NCI-H526 treated with DMSO at 0.1 percent for 48 hours (cell line): ENCODE measurements around the gene AP1M1.

Source experiments
- DNase-seq: peaks from one replicate; lab custom pipeline; 2025; lab: John Stamatoyannopoulos, UW

Gene AP1M1

DNA sequence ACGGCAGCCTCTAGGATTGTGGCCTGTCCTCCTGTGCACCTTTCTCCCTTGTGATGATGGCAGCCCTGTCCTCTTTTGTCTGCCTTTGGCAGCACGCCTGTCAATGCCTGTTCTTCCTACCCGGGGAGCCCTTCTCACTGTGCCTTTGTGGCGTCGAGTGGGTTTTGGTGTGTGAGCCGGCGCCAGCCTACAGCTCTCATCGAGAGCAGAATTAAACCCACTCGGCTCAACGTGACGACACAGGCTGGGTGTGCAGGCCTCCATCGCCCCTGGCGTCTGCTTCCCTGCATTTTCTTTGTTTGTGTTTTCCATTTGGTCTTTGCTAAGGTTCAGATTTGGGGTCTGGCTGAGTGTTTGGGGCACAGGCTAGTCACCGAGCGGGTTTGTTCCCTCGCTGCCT lies 34.4 kb downstream of the AP1M1 start:
- DNase-seq: no peak

GRCh38 chr19:16232568-16232967 lies 34.9 kb downstream of the AP1M1 start:
- DNase-seq: no peak

- no peak for DNase-seq
Observed at GRCh38 chr19:16233081-16233776, 35.5 kb downstream of the AP1M1 start.

DNA sequence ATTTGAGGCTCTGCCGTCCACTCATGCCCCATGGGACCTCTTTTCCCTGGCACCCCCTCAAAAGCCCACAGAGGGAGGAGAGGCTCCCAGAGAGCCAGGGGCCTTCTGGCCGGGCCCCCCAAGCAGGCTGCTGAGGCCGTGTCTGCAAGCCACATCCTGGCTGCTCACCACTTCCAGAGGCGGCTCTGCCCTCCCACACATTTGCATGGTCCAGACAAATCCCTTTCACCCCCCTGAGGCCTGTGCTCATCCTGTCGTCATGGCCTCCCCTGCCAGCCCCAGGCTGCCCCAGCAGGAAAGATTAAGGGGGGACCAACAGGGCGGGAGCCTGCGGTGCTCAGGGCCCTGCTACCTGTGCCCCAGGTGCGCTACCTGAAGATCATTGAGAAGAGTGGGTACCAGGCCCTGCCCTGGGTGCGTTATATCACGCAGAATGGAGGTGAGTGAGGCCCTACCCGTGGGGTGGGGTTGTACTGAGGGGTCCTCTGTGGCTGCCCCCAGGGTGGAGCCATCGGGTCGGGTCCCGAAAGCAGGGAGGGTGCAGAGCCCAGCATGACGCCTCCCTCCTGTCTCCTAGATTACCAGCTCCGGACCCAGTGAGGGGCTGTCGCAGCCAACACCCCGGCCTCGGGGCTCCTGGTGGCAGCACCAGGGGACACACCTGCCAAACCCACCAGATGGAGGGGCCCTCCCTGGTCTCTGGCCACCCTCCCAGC lies 36.3 kb downstream of the AP1M1 start:
- no peak for DNase-seq

GRCh38 chr19:16234552-16235445 lies 37.1 kb downstream of the AP1M1 start:
- DNase-seq: no peak

- DNase-seq: no peak
Observed at GRCh38 chr19:16235811-16236652, 38.3 kb downstream of the AP1M1 start.

DNA sequence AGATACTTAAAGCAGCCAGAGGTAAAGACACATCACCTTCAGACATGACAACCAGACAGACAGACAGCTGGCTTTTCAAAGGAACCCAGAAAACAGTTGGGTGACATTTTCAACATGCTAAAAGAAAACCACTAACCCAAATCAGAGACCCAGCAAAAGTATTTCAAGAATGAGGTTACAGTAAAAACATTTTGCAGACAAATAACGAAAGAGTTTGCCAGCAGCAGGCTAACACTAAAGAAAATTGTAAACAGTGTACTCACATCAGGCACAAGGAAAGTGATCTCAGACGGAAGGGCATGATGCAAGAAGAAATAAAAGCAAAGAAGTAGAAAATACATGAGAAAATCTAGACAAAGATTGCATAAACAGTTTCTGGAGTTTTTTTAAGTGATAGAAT lies 46.4 kb downstream of the AP1M1 start:
- no peak for DNase-seq

- no peak for DNase-seq
Observed at GRCh38 chr19:16247353-16248182, 49.9 kb downstream of the AP1M1 start.

DNA sequence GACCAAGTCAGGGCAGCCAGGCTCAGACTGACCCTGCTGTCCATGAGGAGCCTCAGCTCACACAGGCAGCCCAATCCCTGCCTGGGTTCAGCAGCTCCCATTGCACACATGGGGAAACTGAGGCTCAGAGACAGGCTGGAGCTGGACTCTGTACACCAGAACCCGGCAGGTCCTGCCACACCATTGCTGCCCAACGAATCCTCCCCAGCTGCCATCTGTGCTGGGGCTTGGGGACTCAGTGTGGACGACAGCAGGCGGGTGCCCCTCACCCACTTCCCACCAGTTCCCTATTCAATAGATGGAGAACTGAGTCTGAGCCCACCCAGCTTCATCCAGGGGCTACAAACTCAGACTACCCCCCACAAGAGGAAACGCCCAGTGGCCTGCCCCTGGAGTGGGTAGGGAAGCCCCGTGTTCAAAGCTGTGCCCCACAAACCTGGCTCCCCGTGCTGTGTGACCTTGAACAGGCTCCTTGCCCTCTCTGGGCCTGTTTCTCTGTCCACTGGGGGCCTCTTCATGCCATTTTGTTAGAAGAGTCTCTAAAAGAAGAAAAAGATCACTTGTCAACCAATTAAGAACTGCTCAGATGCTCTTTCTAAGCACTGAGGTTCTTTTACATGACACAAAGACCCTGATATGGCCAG lies 50.8 kb downstream of the AP1M1 start:
- no peak for DNase-seq

DNA sequence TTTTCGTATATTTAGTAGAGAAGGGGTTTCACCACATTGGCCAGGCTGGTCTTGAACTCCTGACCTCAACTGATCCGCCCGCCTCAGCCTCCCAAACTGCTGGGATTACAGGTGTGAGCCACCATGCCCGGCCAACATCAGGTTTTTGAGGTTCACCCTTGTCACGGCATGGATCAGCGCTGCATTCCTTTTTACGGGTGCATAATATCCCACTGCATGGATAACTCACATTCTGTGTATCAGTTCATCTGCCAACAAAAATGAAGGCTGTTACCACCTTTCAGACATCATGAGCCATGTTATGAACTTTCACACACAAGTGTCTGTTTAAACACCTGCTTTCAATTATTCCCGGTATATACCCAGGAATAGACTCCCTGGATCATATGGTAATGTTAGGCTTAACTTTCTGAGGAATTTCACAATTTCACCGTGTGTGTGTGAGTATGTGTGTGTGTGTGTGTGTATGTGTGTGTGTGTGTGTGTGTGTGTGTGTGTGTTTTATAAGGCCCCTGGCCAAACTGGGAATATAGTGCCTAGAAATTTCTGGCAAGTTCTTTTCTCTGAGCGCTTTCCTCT lies 52.2 kb downstream of the AP1M1 start:
- no peak for DNase-seq

DNA sequence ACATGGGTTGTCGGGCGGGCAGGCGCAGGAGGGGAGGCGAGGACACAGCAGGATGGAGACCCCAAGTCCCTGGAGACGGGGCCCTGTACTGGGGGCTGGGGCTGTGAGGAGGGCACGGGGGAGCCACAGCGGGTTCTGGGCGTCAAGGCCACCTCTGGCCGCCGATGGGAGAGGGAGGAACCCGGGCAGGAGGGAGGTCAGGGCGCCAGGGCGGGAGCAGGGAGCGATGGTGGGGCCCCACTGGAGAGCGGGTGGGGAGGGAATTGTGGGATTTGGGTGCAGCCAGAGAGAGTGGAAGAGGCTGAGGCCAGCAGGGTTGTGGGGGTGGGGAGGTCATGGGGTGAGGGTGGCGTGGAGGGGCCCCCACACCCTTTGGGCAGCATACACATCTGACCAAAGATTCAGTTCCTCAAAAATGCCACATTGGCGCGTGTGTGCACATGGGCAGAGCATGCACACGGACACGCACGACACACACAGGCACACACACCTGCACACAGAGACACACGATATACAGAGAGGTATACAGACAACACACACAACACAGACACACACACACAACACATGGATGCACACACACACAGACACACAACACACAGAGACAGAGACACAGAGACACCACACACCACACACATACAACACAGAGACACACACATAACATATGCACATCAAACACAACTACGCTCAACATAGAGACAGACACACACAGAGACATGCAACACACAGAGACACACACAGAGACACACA lies 54.9 kb downstream of the AP1M1 start:
- no peak for DNase-seq

DNA sequence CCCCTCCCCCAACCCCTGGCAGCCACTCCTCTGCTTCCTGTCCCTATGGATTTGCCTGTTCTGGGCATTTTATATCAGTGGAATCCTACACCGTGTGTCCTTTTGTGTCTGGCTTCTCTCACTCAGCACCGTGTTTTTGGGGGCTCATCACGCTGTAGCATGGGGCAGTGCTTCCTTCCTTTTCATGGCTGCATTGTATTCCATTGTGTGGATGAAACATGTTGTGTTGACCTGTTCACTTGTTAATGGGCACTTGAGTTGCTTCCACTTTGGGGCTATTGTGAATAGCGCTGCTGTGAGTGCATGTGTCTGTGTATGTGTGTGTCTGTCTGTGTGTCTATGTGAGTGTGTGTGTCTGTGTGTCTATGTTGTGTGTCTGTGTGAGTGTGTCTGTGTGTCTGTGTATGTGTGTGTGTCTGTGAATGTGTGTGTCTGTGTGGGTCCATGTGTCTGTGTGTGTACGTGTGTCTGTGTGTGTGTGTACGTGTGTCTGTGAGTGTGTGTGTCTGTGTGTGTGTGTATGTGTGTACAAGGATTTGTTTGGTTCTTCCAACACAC lies 57.2 kb downstream of the AP1M1 start:
- DNase-seq: no peak

DNA sequence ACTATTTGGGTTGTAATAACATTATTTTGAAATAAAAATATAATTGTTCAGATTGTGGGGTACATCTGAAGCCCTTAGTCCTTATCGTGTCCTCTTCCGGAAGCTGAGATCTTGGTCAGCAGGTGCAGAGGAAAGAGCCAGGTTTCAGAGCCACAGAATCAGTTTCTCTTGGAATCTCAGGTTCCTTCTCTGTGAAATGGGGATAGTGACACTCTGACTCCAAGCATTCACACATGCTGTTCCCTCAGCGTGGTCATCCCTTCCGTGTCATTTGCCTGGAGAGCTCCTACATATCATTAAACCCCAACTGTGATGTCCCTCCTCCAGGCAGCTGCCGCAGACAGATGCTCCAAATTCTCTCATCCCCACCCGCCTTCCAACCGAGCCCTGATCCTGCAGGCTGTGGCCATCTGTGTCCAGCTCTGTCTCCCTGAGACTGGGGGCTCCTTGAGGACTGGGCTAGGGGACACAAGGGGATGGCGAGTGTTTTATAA lies 59.8 kb downstream of the AP1M1 start:
- DNase-seq: no peak

GRCh38 chr19:16258440-16258903 lies 60.8 kb downstream of the AP1M1 start:
- no peak for DNase-seq

DNA sequence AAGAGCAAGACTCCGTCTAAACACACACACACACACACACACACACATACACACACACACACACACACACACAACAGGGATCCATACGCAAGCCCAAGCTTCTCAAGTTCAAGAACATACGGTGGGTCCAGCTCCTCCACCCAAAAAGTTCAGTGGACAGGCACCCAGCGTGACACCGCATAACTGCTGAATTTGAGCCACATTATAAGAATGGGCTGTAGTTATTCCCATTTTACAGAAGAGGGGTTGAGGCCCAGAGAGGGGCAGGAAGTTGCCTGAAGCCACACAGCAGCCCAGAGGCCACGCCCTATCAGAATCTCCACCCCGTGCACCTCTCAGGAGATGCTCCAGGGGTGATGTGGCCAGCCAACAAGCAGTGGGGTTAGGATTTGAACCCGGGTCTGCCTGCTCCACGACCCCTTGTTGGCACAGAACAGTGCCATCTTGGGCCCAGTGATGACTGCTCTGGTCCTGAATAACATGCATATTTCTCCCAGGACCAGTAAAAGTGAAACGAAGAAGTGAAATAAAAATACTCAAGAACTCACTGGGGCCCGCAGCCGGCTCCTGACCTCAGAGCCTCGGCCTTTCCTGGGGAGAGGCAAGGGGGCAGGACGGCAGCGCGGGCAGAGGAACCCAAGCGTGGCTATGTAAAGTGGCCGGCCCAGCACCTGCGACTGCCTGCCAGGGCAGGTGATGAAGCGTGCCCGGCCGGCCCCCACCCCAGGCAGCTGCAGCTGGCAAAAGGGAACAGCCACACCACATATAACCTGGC lies 61.9 kb downstream of the AP1M1 start:
- no peak for DNase-seq

GRCh38 chr19:16260160-16260811 lies 62.6 kb downstream of the AP1M1 start:
- DNase-seq: no peak

DNA sequence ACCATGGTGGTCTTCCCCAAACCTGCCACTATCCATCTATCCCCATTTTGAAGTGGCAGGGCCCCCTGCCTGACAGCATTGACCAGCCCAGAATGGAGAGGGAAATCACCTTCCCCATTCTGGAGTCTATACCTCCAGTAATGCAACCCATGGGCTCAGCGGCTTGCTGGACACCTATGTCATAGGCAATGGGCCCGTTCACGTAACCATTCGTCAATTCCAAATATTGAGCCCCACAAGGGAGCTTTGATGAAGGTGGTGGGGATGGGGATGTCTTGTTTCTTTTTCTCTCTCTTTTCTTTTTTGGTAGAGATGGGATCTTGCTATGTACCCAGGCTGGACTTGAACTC lies 63.1 kb downstream of the AP1M1 start:
- no peak for DNase-seq
